PC-9 (cell line): Measurements from ENCODE around the gene ADAMTS2. TPM values are rescaled to one million over a fixed set of nuclear protein-coding genes. Genes with fewer than 3 reads are reported as not detected.

Source experiments
- BruUV-seq: library from RNA; stranded (reverse); fragments of 400-500 nt; replicated peaks from 2 replicates; lab custom pipeline; 2021; lab: Mats Ljungman, UMichigan
- CTCF ChIA-PET: fragments of 300-600 bp; sonication (Branson Sonifier 250); formaldehyde crosslinking; loops from one replicate; lab custom pipeline; 2022; ENCODE audit warnings: antibody characterized with exemption; lab: Charles Lee
- POLR2A ChIA-PET: fragments of 300-600 bp; sonication (Branson Sonifier 250); formaldehyde crosslinking; loops from one replicate; lab custom pipeline; 2022; ENCODE audit warnings: antibody characterized with exemption; ENCODE audit not compliant: unreplicated experiment; lab: Charles Lee
- DNase-seq, 2 experiments: peaks; one replicate each; pipeline versions ENCODE4 v3.0.0 to v3.0.0-alpha.2; 2015 to 2022; ENCODE audit warnings: mixed read lengths in 1 of 2
- H2AFZ ChIP-seq: fragments of 200-600 bp; sonication (generic); 2 replicates; pipeline ENCODE4 v1.8.1; 2017; ENCODE audit warnings: antibody characterized with exemption
- H3F3A ChIP-seq: fragments of 200-600 bp; sonication (generic); 2 replicates; pipeline ENCODE4 v1.8.1; 2017; ENCODE audit warnings: antibody characterized with exemption, mild to moderate bottlenecking, low read depth; ENCODE audit not compliant: insufficient read depth
- H3K27ac ChIP-seq: fragments of 200-600 bp; sonication (generic); 2 replicates; pipeline ENCODE4 v1.6.1; 2016; ENCODE audit warnings: mixed run types
- H3K27me3 ChIP-seq: fragments of 200-600 bp; sonication (generic); 2 replicates; pipeline ENCODE4 v1.6.1; 2016; ENCODE audit warnings: low read depth, mixed run types; ENCODE audit not compliant: insufficient read depth
- H3K36me3 ChIP-seq: fragments of 200-600 bp; sonication (generic); 2 replicates; pipeline ENCODE4 v1.6.1; 2016; ENCODE audit warnings: low read depth, mixed run types
- H3K4me1 ChIP-seq: fragments of 200-600 bp; sonication (generic); replicated peaks from 2 replicates; pipeline ENCODE4 v1.6.1; 2016; ENCODE audit warnings: mixed run types; ENCODE audit not compliant: insufficient read depth
- H3K4me2 ChIP-seq: fragments of 200-600 bp; sonication (generic); 2 replicates; pipeline ENCODE4 v1.6.1; 2017; ENCODE audit warnings: mixed run types
- H3K4me3 ChIP-seq: fragments of 200-600 bp; sonication (generic); 2 replicates; pipeline ENCODE4 v1.6.1; 2016; ENCODE audit warnings: mixed run types
- H3K79me2 ChIP-seq: fragments of 200-600 bp; sonication (generic); 2 replicates; pipeline ENCODE4 v1.6.1; 2017; ENCODE audit warnings: low read depth, mixed run types
- H3K9me2 ChIP-seq: fragments of 200-600 bp; sonication (generic); 2 replicates; pipeline ENCODE4 v1.8.1; 2017; ENCODE audit warnings: mild to moderate bottlenecking; ENCODE audit not compliant: insufficient read depth
- H3K9me3 ChIP-seq: fragments of 200-600 bp; sonication (generic); 2 replicates; pipeline ENCODE4 v1.8.1; 2016; ENCODE audit warnings: low read depth; ENCODE audit not compliant: insufficient read depth
- H4K20me1 ChIP-seq: fragments of 200-600 bp; sonication (generic); 2 replicates; pipeline ENCODE4 v1.8.1; 2017; ENCODE audit not compliant: insufficient read depth
- EZH2 ChIP-seq: fragments of 200-600 bp; sonication (generic); IDR thresholded peaks from 2 replicates; pipeline ENCODE4 v1.8.0; 2017; ENCODE audit warnings: antibody characterized with exemption, low read depth
- intact Hi-C: fragments of 100-400 bp; cut with micrococcal nuclease; formaldehyde crosslinking; loops from one replicate; pipeline ENCODE4 v1.10.0; 2022; ENCODE audit not compliant: unreplicated experiment
- total RNA-seq: library from RNA; stranded (reverse); gene quantifications from 2 replicates; pipeline ENCODE4 v1.2.3, GENCODE V29; 2021
- TF ChIP-seq, protein P1 (sequence below): fragments of 200-600 bp; sonication (generic); conservative IDR thresholded peaks from 2 replicates; pipeline ENCODE4 v1.6.1; 2017; ENCODE audit warnings: mixed run types, antibody characterized with exemption, mild to moderate bottlenecking, moderate library complexity

ADAMTS2 gene
- total RNA-seq, 1 experiment from 2014 or later = not detected

DNA sequence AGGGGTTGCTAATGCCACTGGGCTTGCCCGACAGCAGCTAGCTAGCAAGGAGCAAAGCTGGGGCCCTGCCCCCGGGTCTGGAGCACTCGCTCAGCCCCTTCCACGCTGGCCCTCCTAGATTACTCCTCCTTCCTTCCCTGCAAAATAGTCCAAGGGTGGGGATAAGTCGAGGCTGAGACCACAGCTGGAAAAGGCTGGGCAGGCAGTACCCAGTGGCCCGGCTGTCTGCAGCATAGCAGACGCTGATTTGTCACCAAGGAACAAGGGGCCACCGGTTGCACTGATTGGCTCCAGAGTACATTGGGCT, 73.9 kb downstream of the ADAMTS2 start:
- no peak overlapping the region for H3K4me3 ChIP-seq
- BruUV-seq = no TSS peak
- intact Hi-C loops = no loop called here
- H3K9me3 ChIP-seq = no peaks in the 10 kb centered on the region
- no peak overlapping the region for H3K4me2 ChIP-seq
- no peaks in the 10 kb centered on the region for H3F3A ChIP-seq
- H2AFZ ChIP-seq = no peak overlapping the region
- no peaks in the 10 kb centered on the region for H3K79me2 ChIP-seq
- no peak overlapping the region for H3K27ac ChIP-seq
- POLR2A ChIA-PET = no interaction called here
- H3K9me2 ChIP-seq = no peaks in the 10 kb centered on the region
- no peaks in the 10 kb centered on the region for H3K4me1 ChIP-seq
- peaks cover 87% of the 10 kb centered on the region for H3K27me3 ChIP-seq
- no peaks in the 10 kb centered on the region for H3K36me3 ChIP-seq
- no peaks in the 10 kb centered on the region for H4K20me1 ChIP-seq
- CTCF ChIA-PET = no interaction called here
- no peak for DNase-seq
- TF ChIP-seq EZH2 = no peak
- TF ChIP-seq, protein P1, sequence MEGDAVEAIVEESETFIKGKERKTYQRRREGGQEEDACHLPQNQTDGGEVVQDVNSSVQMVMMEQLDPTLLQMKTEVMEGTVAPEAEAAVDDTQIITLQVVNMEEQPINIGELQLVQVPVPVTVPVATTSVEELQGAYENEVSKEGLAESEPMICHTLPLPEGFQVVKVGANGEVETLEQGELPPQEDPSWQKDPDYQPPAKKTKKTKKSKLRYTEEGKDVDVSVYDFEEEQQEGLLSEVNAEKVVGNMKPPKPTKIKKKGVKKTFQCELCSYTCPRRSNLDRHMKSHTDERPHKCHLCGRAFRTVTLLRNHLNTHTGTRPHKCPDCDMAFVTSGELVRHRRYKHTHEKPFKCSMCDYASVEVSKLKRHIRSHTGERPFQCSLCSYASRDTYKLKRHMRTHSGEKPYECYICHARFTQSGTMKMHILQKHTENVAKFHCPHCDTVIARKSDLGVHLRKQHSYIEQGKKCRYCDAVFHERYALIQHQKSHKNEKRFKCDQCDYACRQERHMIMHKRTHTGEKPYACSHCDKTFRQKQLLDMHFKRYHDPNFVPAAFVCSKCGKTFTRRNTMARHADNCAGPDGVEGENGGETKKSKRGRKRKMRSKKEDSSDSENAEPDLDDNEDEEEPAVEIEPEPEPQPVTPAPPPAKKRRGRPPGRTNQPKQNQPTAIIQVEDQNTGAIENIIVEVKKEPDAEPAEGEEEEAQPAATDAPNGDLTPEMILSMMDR = no peak

- intact Hi-C loops = no loop called here
- ChIA-PET CTCF (no interaction called here), POLR2A (no interaction called here)
- H3K9me2 ChIP-seq = no peaks in the 10 kb centered on the region
- H3K4me1 ChIP-seq = no peaks in the 10 kb centered on the region
- H3K27ac ChIP-seq = no peak overlapping the region
- TF ChIP-seq EZH2 = no peak
- TF ChIP-seq, protein P1 = no peak
- peaks cover 92% of the 10 kb centered on the region for H3K27me3 ChIP-seq
- H2AFZ ChIP-seq = no peak overlapping the region
- no peak overlapping the region for H3K4me3 ChIP-seq
- DNase-seq = no peak
- H3K4me2 ChIP-seq = no peak overlapping the region
- no TSS peak for BruUV-seq
- no peaks in the 10 kb centered on the region for H3F3A ChIP-seq
- no peaks in the 10 kb centered on the region for H4K20me1 ChIP-seq
- H3K79me2 ChIP-seq = no peaks in the 10 kb centered on the region
- no peaks in the 10 kb centered on the region for H3K36me3 ChIP-seq
- H3K9me3 ChIP-seq = no peaks in the 10 kb centered on the region
These were observed 74.5 kb downstream of the ADAMTS2 start for GRCh38 chr5:179270581-179271427.

DNA sequence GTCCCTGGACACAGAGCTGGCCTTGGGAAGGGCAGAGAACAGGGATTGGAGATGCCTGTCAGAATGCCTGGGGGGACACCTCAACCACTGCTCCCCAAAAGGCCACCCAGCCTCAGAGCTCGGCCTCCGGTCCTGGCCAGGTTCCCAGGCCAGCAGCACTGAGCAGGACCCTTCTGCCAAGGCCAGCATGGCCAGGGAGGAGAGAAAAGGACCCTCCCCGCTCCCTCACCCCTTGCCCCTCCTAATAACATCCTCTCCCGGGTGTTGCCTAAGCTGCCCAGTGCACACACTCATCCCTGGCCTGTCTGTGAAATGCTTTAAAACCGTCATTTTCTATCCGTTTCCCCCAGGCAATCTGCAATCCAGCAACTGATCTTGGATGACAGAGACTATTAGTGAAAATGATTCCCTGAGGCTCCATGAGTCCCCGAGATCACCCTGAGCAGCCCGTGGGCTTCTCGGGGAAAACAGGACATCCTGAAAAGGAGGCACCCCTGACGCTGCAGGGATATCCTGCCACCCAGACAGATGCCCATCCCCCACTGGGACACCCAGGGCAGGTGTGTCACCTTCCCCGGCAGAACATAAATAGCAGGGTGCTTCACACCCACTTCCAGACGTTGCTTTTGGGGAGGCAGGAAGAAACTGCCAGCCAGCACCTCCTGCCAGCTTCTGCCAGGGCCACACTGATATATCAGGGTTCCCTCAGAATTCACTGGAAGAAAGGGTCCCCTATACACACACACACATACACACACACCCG, 75.3 kb downstream of the ADAMTS2 start:
- intact Hi-C loops = no loop called here
- POLR2A ChIA-PET = interaction anchor here (0.6 kb wide), 1 partner anchor 270 kb away, joined by 3 read pairs; no protein-coding TSS in a partner anchor
- no peak for DNase-seq
- CTCF ChIA-PET = no interaction called here
- no peak for TF ChIP-seq EZH2
- TF ChIP-seq, protein P1 = no peak
- no peaks in the 10 kb centered on the region for H3K4me1 ChIP-seq
- no peaks in the 10 kb centered on the region for H4K20me1 ChIP-seq
- no peaks in the 10 kb centered on the region for H3F3A ChIP-seq
- H3K9me2 ChIP-seq = no peaks in the 10 kb centered on the region
- no peaks in the 10 kb centered on the region for H3K79me2 ChIP-seq
- no peak overlapping the region for H3K27ac ChIP-seq
- no peak overlapping the region for H3K4me2 ChIP-seq
- no peak overlapping the region for H3K4me3 ChIP-seq
- H3K9me3 ChIP-seq = no peaks in the 10 kb centered on the region
- no peak overlapping the region for H2AFZ ChIP-seq
- H3K27me3 ChIP-seq = peaks cover 93% of the 10 kb centered on the region
- BruUV-seq = no TSS peak
- no peaks in the 10 kb centered on the region for H3K36me3 ChIP-seq
